Ramos (cell line): ENCODE data around the gene E2F4.

Source experiments
- in situ Hi-C: fragments of 300-500 bp; cut with MboI; formaldehyde crosslinking; loops from one replicate; pipeline ENCODE4 v1.14.3; 2022; ENCODE audit warnings: low sequenced_read_pairs; ENCODE audit not compliant: unreplicated experiment

E2F4 gene

GRCh38 chr16:67173323-67173722, 18.6 kb upstream of the E2F4 start:
- in situ Hi-C loops, result no loop called here

GRCh38 chr16:67173808-67174705, 17.9 kb upstream of the E2F4 start:
- in situ Hi-C loops, result no loop called here

GRCh38 chr16:67174706-67175231, 17.2 kb upstream of the E2F4 start:
- in situ Hi-C loops, result no loop called here

- in situ Hi-C loops, result no loop called here
These were observed 15.3 kb upstream of the E2F4 start for GRCh38 chr16:67176662-67177061.

- in situ Hi-C loops, result no loop called here
These were observed 13.9 kb upstream of the E2F4 start for GRCh38 chr16:67177743-67178699.

GRCh38 chr16:67179421-67180080, 12.4 kb upstream of the E2F4 start:
- in situ Hi-C loops, result no loop called here

- in situ Hi-C loops, result no loop called here
These were observed 11.8 kb upstream of the E2F4 start for GRCh38 chr16:67180166-67180565.

- in situ Hi-C loops, result no loop called here
These were observed 10.6 kb upstream of the E2F4 start for GRCh38 chr16:67181346-67181745.

- in situ Hi-C loops, result no loop called here
These were observed 9.7 kb upstream of the E2F4 start for GRCh38 chr16:67182288-67182687.

- in situ Hi-C loops, result no loop called here
These were observed 8.7 kb upstream of the E2F4 start for GRCh38 chr16:67183284-67183626.

GRCh38 chr16:67183627-67184452, 8.1 kb upstream of the E2F4 start, which contains the start of gene MATCAP1:
Gene MATCAP1, minus strand, starts transcription at chr16:67183963. Its CDS starts 3,353 bp downstream, at chr16:67180610.
- in situ Hi-C loops, result no loop called here

- in situ Hi-C loops, result no loop called here
These were observed 7.4 kb upstream of the E2F4 start for GRCh38 chr16:67184453-67184994.

- in situ Hi-C loops, result no loop called here
These were observed 6.8 kb upstream of the E2F4 start for GRCh38 chr16:67184995-67185650.

- in situ Hi-C loops, result no loop called here
These were observed 6.3 kb upstream of the E2F4 start for GRCh38 chr16:67185651-67186134.

- in situ Hi-C loops, result no loop called here
These were observed 5.4 kb upstream of the E2F4 start for GRCh38 chr16:67186550-67186950.

- in situ Hi-C loops, result no loop called here
These were observed 4.6 kb upstream of the E2F4 start for GRCh38 chr16:67187175-67187890.

GRCh38 chr16:67188323-67188722, 3.6 kb upstream of the E2F4 start:
- in situ Hi-C loops, result no loop called here

GRCh38 chr16:67188798-67189197, 3.2 kb upstream of the E2F4 start:
- in situ Hi-C loops, result no loop called here
